Measurements from ENCODE around the gene MPL. TPM values are rescaled to one million over a fixed set of nuclear protein-coding genes. Genes with fewer than 3 reads are reported as not detected.

The MPL gene
- total RNA-seq, 2 experiments from 2014 or later, result not detected

GRCh38 chr1:43376723-43377235, 39.2 kb downstream of the MPL start:
- Histone ChIP-seq H3K27me3 (ENCODE audit: control insufficient read depth in 1 of 2, insufficient read depth in 2 of 2, low read length in 2 of 2) (no peaks in the 10 kb centered on the region), H3K4me3 (ENCODE audit: low read length) (no peak overlapping the region), H3K36me3 (ENCODE audit: insufficient read depth, low read length) (peaks cover 3% of the 10 kb centered on the region), H3K27ac (ENCODE audit: low read depth in 1 of 2, low read length in 2 of 2) (no peak overlapping the region), H3K9me3 (ENCODE audit: control insufficient read depth in 1 of 2, insufficient read depth in 1 of 2, low read length in 2 of 2) (no peaks in the 10 kb centered on the region), H3K4me1 (ENCODE audit: insufficient read depth, low read length) (peaks cover 2% of the 10 kb centered on the region)
- ChIA-PET CTCF (interaction anchor here (0.6 kb wide), 1 partner anchor 29 kb away, joined by 5 read pairs; no protein-coding TSS in a partner anchor), POLR2A (interaction anchor here (1.6 kb wide), 1 partner anchor 9 kb away, joined by 8 read pairs; the partner anchor contains the start of gene ELOVL1)
- TF ChIP-seq CTCF (IDR thresholded peaks at IDR 0.05), result no peak
- intact Hi-C loops (cut with DNase I, micrococcal nuclease), result no loop called here
- H3K27ac Mint-ChIP-seq, result no peak overlapping the region
- DNase-seq, result no peak
- no peak for ATAC-seq (ENCODE audit: poor library complexity)
- no peaks in the 10 kb centered on the region for H3K27me3 Mint-ChIP-seq
- peaks cover 10% of the 10 kb centered on the region for H3K36me3 Mint-ChIP-seq (ENCODE audit: low read depth)
- H3K9me3 Mint-ChIP-seq, result no peaks in the 10 kb centered on the region
- H3K4me1 Mint-ChIP-seq (ENCODE audit: low read depth), result peaks cover 6% of the 10 kb centered on the region
- H3K4me3 Mint-ChIP-seq, result no peak overlapping the region

- H3K9me3 Mint-ChIP-seq, result no peaks in the 10 kb centered on the region
- H3K27ac Mint-ChIP-seq, result no peak overlapping the region
- H3K4me3 Mint-ChIP-seq, result no peak overlapping the region
- H3K4me3 ChIP-seq (ENCODE audit: low read length), result no peak overlapping the region
- ChIA-PET CTCF (no interaction called here), POLR2A (interaction anchor here (0.7 to 1.6 kb wide), 3 partner anchors 10 to 288 kb away, joined by 3 to 8 read pairs (median 3); partner anchors contain the start of gene ELOVL1)
- H3K27me3 Mint-ChIP-seq, result no peaks in the 10 kb centered on the region
- H3K36me3 Mint-ChIP-seq (ENCODE audit: low read depth), result peaks cover 21% of the 10 kb centered on the region
- H3K9me3 ChIP-seq (ENCODE audit: control insufficient read depth in 1 of 2, insufficient read depth in 1 of 2, low read length in 2 of 2), result no peaks in the 10 kb centered on the region
- intact Hi-C loops (cut with DNase I, micrococcal nuclease), result no loop called here
- H3K4me1 ChIP-seq (ENCODE audit: insufficient read depth, low read length), result peaks cover 2% of the 10 kb centered on the region
- TF ChIP-seq CTCF (IDR thresholded peaks at IDR 0.05), result no peak
- H3K36me3 ChIP-seq (ENCODE audit: insufficient read depth, low read length), result peaks cover 11% of the 10 kb centered on the region
- peaks cover 6% of the 10 kb centered on the region for H3K4me1 Mint-ChIP-seq (ENCODE audit: low read depth)
- H3K27me3 ChIP-seq (ENCODE audit: control insufficient read depth in 1 of 2, insufficient read depth in 2 of 2, low read length in 2 of 2), result no peaks in the 10 kb centered on the region
- ATAC-seq (ENCODE audit: poor library complexity), result no peak
- DNase-seq, result no peak
- no peak overlapping the region for H3K27ac ChIP-seq (ENCODE audit: low read depth in 1 of 2, low read length in 2 of 2)
Observed at GRCh38 chr1:43377831-43378230, 40.2 kb downstream of the MPL start.

GRCh38 chr1:43379476-43379875, 41.9 kb downstream of the MPL start:
- Mint-ChIP-seq H3K27ac (no peak overlapping the region), H3K36me3 (ENCODE audit: low read depth) (peaks cover 37% of the 10 kb centered on the region), H3K9me3 (no peaks in the 10 kb centered on the region), H3K4me1 (ENCODE audit: low read depth) (peaks cover 6% of the 10 kb centered on the region), H3K4me3 (no peak overlapping the region), H3K27me3 (no peaks in the 10 kb centered on the region)
- no peaks in the 10 kb centered on the region for H3K9me3 ChIP-seq (ENCODE audit: control insufficient read depth in 1 of 2, insufficient read depth in 1 of 2, low read length in 2 of 2)
- H3K27ac ChIP-seq (ENCODE audit: low read depth in 1 of 2, low read length in 2 of 2), result no peak overlapping the region
- no peak overlapping the region for H3K4me3 ChIP-seq (ENCODE audit: low read length)
- peaks cover 27% of the 10 kb centered on the region for H3K36me3 ChIP-seq (ENCODE audit: insufficient read depth, low read length)
- CTCF ChIA-PET, result no interaction called here
- intact Hi-C loops (cut with DNase I, micrococcal nuclease), result no loop called here
- peaks cover 2% of the 10 kb centered on the region for H3K4me1 ChIP-seq (ENCODE audit: insufficient read depth, low read length)
- TF ChIP-seq CTCF (IDR thresholded peaks at IDR 0.05), result no peak
- ATAC-seq (ENCODE audit: poor library complexity) (no peak), DNase-seq (no peak)
- H3K27me3 ChIP-seq (ENCODE audit: control insufficient read depth in 1 of 2, insufficient read depth in 2 of 2, low read length in 2 of 2), result no peaks in the 10 kb centered on the region
- POLR2A ChIA-PET, result no interaction called here
